Neural cell (in vitro differentiated cells): ENCODE data around the gene ENOSF1. TPM values are rescaled to one million over a fixed set of nuclear protein-coding genes. Genes with fewer than 3 reads are reported as not detected.

Experiments used
- H2AFZ ChIP-seq: fragments of 200-600, 300-800 bp; sonication (generic), shearing (Covaris generic); 2 replicates; pipeline ENCODE4 v1.6.0; 2014; ENCODE audit warnings: low read depth, mild to moderate bottlenecking, antibody characterized with exemption, low read length, moderate library complexity
- H3F3A ChIP-seq: fragments of 200-600 bp; shearing (Covaris generic); 2 replicates; pipeline ENCODE4 v1.6.1; 2016; ENCODE audit warnings: mild to moderate bottlenecking, moderate library complexity, mixed read lengths, antibody characterized with exemption, low read length; ENCODE audit not compliant: insufficient read depth, poor library complexity, severe bottlenecking
- H3K27ac ChIP-seq: fragments of 200-600, 300-800 bp; sonication (generic), shearing (Covaris generic); 2 replicates; pipeline ENCODE4 v1.5.1; 2014; ENCODE audit warnings: mild to moderate bottlenecking, low read length, moderate library complexity
- H3K27me3 ChIP-seq: fragments of 300-800, 200-600 bp; sonication (generic), shearing (Covaris generic); 2 replicates; pipeline ENCODE4 v1.6.0; 2014; ENCODE audit warnings: mild to moderate bottlenecking, low read depth, low read length, moderate library complexity; ENCODE audit not compliant: insufficient read depth
- H3K36me3 ChIP-seq: fragments of 300-800, 200-600 bp; sonication (generic), shearing (Covaris generic); 2 replicates; pipeline ENCODE4 v1.5.1; 2014; ENCODE audit warnings: mild to moderate bottlenecking, antibody characterized with exemption, low read length, moderate library complexity; ENCODE audit not compliant: insufficient read depth
- H3K4me2 ChIP-seq: fragments of 300-800, 200-600 bp; sonication (generic), shearing (Covaris generic); 2 replicates; pipeline ENCODE4 v1.6.0; 2014; ENCODE audit warnings: mild to moderate bottlenecking, low read length
- H3K4me3 ChIP-seq: fragments of 300-800, 200-600 bp; sonication (generic), shearing (Covaris generic); 2 replicates; pipeline ENCODE4 v1.5.1; 2014; ENCODE audit warnings: mild to moderate bottlenecking, low read length, moderate library complexity
- H3K79me2 ChIP-seq: fragments of 200-600 bp; shearing (Covaris generic); replicated peaks from 2 replicates; pipeline ENCODE4 v1.6.0; 2014; ENCODE audit warnings: mild to moderate bottlenecking, low read length, moderate library complexity; ENCODE audit not compliant: insufficient read depth
- H3K9ac ChIP-seq: fragments of 300-800, 200-600 bp; sonication (generic), shearing (Covaris generic); 2 replicates; pipeline ENCODE4 v1.6.1; 2016; ENCODE audit warnings: mild to moderate bottlenecking, low read length, mixed read lengths
- H3K9me2 ChIP-seq: fragments of 200-600 bp; shearing (Covaris generic); 2 replicates; pipeline ENCODE4 v1.6.1; 2016; ENCODE audit warnings: mild to moderate bottlenecking, low read length, mixed read lengths; ENCODE audit not compliant: insufficient read depth
- H3K9me3 ChIP-seq: fragments of 200-600, 300-800 bp; sonication (generic), shearing (Covaris generic); 2 replicates; pipeline ENCODE4 v1.6.1; 2016; ENCODE audit warnings: mild to moderate bottlenecking, mixed run types, low read length, moderate library complexity, mixed read lengths
- H4K20me1 ChIP-seq: fragments of 200-600 bp; shearing (Covaris generic); 2 replicates; pipeline ENCODE4 v1.6.1; 2016; ENCODE audit warnings: mild to moderate bottlenecking, mixed run types; ENCODE audit not compliant: insufficient read depth
- CTCF ChIP-seq: fragments of 450-650 bp; IDR thresholded peaks from 2 replicates; pipeline ENCODE4 v1.5.1; 2014; ENCODE audit warnings: antibody characterized with exemption, mild to moderate bottlenecking, moderate library complexity; ENCODE audit not compliant: poor library complexity, severe bottlenecking
- EP300 ChIP-seq: fragments of 450-650 bp; conservative IDR thresholded peaks from 2 replicates; pipeline ENCODE4 v1.6.1; 2014; ENCODE audit warnings: antibody characterized with exemption, mild to moderate bottlenecking, moderate library complexity; ENCODE audit not compliant: poor library complexity, severe bottlenecking
- EZH2 ChIP-seq: fragments of 200-600, 300-800 bp; shearing (Covaris generic), sonication (generic); IDR thresholded peaks from 2 replicates; pipeline ENCODE4 v1.6.1; 2014; ENCODE audit warnings: antibody characterized with exemption, low read length, borderline replicate concordance, mild to moderate bottlenecking; ENCODE audit not compliant: insufficient read depth, poor library complexity, severe bottlenecking
- MXI1 ChIP-seq: fragments of 450-650 bp; conservative IDR thresholded peaks from 2 replicates; pipeline ENCODE4 v1.6.1; 2014; ENCODE audit warnings: antibody characterized with exemption, mild to moderate bottlenecking; ENCODE audit not compliant: poor library complexity, severe bottlenecking
- POLR2AphosphoS5 ChIP-seq: IDR thresholded peaks from 2 replicates; pipeline ENCODE4 v1.6.1; 2012
- RAD21 ChIP-seq: fragments of 450-650 bp; conservative IDR thresholded peaks from 2 replicates; pipeline ENCODE4 v1.6.1; 2014; ENCODE audit warnings: antibody characterized with exemption, mild to moderate bottlenecking, moderate library complexity
- SMC3 ChIP-seq: fragments of 450-650 bp; conservative IDR thresholded peaks from 2 replicates; pipeline ENCODE4 v1.6.1; 2014; ENCODE audit warnings: antibody characterized with exemption, mild to moderate bottlenecking, moderate library complexity; ENCODE audit not compliant: poor library complexity
- TAF1 ChIP-seq: IDR thresholded peaks from 2 replicates; pipeline ENCODE4 v1.6.1; 2012; ENCODE audit warnings: low read depth
- polyA plus RNA-seq: library from polyadenylated mRNA; depleted of rRNA; stranded (reverse); fragments of >200 nt; gene quantifications from 2 replicates; pipeline ENCODE4 v1.2.3, GENCODE V29; 2014
- TF ChIP-seq, protein P1 (sequence below): IDR thresholded peaks from 2 replicates; pipeline ENCODE4 v1.6.1; 2012; ENCODE audit warnings: borderline replicate concordance

ENOSF1 gene
- polyA plus RNA-seq, 1 donor from 2014 or later = 9.0 TPM

- H3K36me3 ChIP-seq = no peaks in the 10 kb centered on the region
- H3K4me2 ChIP-seq = no peak overlapping the region
Measured at GRCh38 chr18:732371-732770, 19.9 kb upstream of the ENOSF1 start.

GRCh38 chr18:731185-731584 lies 18.8 kb upstream of the ENOSF1 start:
- no peaks in the 10 kb centered on the region for H3F3A ChIP-seq
- H2AFZ ChIP-seq = no peak overlapping the region
- H3K79me2 ChIP-seq = no peaks in the 10 kb centered on the region
- H3K27ac ChIP-seq = no peak overlapping the region
- H3K9ac ChIP-seq = no peak overlapping the region
- no peaks in the 10 kb centered on the region for H3K9me2 ChIP-seq
- no peak overlapping the region for H3K4me3 ChIP-seq
- H3K9me3 ChIP-seq = no peaks in the 10 kb centered on the region
- H3K36me3 ChIP-seq = no peaks in the 10 kb centered on the region
- H4K20me1 ChIP-seq = no peaks in the 10 kb centered on the region
- H3K27me3 ChIP-seq = no peaks in the 10 kb centered on the region
- no peak overlapping the region for H3K4me2 ChIP-seq
- TF ChIP-seq CTCF (no peak), TAF1 (no peak), POLR2AphosphoS5 (no peak), EP300 (no peak), MXI1 (no peak), EZH2 (no peak), RAD21 (no peak), SMC3 (no peak)
- TF ChIP-seq, protein P1, sequence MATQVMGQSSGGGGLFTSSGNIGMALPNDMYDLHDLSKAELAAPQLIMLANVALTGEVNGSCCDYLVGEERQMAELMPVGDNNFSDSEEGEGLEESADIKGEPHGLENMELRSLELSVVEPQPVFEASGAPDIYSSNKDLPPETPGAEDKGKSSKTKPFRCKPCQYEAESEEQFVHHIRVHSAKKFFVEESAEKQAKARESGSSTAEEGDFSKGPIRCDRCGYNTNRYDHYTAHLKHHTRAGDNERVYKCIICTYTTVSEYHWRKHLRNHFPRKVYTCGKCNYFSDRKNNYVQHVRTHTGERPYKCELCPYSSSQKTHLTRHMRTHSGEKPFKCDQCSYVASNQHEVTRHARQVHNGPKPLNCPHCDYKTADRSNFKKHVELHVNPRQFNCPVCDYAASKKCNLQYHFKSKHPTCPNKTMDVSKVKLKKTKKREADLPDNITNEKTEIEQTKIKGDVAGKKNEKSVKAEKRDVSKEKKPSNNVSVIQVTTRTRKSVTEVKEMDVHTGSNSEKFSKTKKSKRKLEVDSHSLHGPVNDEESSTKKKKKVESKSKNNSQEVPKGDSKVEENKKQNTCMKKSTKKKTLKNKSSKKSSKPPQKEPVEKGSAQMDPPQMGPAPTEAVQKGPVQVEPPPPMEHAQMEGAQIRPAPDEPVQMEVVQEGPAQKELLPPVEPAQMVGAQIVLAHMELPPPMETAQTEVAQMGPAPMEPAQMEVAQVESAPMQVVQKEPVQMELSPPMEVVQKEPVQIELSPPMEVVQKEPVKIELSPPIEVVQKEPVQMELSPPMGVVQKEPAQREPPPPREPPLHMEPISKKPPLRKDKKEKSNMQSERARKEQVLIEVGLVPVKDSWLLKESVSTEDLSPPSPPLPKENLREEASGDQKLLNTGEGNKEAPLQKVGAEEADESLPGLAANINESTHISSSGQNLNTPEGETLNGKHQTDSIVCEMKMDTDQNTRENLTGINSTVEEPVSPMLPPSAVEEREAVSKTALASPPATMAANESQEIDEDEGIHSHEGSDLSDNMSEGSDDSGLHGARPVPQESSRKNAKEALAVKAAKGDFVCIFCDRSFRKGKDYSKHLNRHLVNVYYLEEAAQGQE = no peak

More at GRCh38 chr18:732371-732770, 19.9 kb upstream of the ENOSF1 start:
- Histone ChIP-seq H3K9me2 (no peaks in the 10 kb centered on the region), H3K79me2 (no peaks in the 10 kb centered on the region), H2AFZ (no peak overlapping the region), H4K20me1 (no peaks in the 10 kb centered on the region), H3K9ac (no peak overlapping the region), H3F3A (no peaks in the 10 kb centered on the region), H3K27ac (no peak overlapping the region), H3K9me3 (no peaks in the 10 kb centered on the region), H3K27me3 (no peaks in the 10 kb centered on the region), H3K4me3 (no peak overlapping the region)
- no peak for TF ChIP-seq POLR2AphosphoS5
- TF ChIP-seq RAD21 = no peak
- no peak for TF ChIP-seq TAF1
- TF ChIP-seq, protein P1 = no peak
- TF ChIP-seq EP300 = no peak
- TF ChIP-seq MXI1 = no peak
- no peak for TF ChIP-seq EZH2
- no peak for TF ChIP-seq CTCF
- no peak for TF ChIP-seq SMC3
